ENCODE data around the gene NAALADL1. TPM values are rescaled to one million over a fixed set of nuclear protein-coding genes. Genes with fewer than 3 reads are reported as not detected.
"Not testable (repeated sequence)": the region's sequence is repeated elsewhere in the genome, so short reads cannot be mapped to it uniquely, and the experiment has no call there.

Gene NAALADL1
- total RNA-seq, 4 donors from 2014 or later, result 17.0 to 39.1 (median 23.3) TPM

DNA sequence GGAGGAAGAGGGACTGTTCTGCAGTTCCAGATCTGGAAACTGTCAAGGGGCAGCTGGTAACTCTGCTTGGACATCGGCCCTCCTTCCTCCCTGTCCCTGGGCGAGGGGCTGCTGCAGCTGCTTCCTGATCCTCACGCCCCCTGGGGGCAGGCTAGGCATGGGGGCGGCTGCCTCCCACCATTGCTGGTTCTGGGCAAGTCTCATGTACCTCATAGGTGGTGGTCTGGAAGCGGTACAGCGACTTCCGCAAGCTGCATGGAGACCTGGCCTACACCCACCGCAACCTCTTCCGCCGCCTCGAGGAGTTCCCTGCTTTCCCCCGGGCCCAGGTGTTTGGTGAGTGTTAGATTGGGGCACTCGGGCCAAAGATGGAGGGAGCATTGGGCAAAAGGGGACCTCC lies 26.1 kb downstream of the NAALADL1 start:
- ATAC-seq (ENCODE audit: low FRiP score) (no peak), DNase-seq (ENCODE audit: low spot score) (no peak)
- TF ChIP-seq, protein P1, sequence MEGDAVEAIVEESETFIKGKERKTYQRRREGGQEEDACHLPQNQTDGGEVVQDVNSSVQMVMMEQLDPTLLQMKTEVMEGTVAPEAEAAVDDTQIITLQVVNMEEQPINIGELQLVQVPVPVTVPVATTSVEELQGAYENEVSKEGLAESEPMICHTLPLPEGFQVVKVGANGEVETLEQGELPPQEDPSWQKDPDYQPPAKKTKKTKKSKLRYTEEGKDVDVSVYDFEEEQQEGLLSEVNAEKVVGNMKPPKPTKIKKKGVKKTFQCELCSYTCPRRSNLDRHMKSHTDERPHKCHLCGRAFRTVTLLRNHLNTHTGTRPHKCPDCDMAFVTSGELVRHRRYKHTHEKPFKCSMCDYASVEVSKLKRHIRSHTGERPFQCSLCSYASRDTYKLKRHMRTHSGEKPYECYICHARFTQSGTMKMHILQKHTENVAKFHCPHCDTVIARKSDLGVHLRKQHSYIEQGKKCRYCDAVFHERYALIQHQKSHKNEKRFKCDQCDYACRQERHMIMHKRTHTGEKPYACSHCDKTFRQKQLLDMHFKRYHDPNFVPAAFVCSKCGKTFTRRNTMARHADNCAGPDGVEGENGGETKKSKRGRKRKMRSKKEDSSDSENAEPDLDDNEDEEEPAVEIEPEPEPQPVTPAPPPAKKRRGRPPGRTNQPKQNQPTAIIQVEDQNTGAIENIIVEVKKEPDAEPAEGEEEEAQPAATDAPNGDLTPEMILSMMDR (IDR thresholded peaks at IDR 0.05), result no peak

DNA sequence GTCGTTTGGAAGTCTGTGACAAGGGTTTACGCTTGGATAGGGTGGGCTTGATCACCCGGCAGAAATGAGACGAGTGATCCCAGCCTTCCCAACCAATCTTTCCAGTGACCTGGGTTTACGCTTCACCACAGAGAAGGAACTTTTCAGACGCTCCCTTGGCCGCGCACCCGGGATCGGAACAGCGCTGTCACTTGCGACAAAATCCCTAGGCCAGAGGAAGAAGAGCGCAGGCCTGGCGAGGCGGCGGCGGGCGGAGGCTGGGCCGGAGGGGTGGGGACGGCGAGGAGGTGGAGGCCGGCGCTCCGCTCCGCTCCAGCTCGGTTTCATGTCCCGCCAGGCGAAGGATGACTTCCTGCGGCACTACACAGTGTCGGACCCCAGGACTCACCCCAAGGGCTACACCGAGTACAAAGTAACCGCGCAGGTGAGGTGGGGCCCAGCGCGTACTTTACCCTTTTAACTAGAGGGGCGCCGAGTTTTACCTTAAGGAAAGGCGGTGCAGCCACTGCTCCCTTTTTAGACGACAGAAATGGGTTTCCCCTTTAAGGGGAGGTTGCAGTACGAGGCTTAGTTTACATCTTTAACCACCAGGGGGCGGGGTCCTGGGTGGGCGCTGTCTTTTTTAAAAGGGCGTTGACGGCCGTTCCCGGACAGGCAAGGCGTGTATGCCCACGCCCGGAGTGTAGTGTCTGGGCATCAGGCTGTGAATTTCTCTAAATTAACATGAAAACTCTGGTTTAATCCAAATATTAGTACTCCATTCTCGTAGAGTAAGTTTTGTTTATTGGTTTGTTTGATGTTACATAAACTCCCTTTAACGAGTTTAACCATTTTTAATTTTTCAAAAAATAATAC lies 30.9 kb downstream of the NAALADL1 start, which contains the start of gene SNX15:
Gene SNX15 (plus strand): TSS at position 227 of the 855 bp plus-strand sequence. CDS start 99 bp downstream, at position 326.
- ATAC-seq (ENCODE audit: low FRiP score), result peak; percentile 97
- TF ChIP-seq, protein P1 (IDR thresholded peaks at IDR 0.05), result peak in 1 of 3 donors; percentile 65

DNA sequence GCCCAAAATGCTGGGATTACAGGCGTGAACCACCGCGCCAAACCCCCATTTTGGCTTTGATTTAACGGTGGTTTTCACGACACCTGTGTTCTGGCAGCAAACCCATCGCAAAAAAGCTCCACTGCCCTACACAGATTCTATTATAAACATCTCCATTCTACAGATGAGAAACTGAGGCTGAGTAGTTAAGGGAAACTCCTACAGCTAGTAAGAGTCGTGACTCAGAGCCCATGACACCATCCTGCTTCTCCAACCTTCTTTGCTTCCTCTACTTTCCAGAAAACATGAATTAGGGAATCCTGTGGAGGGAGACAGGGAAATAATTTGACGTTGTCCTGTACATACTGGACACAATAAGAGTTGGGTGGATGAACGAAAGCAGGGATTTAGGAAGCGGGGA lies 31.5 kb downstream of the NAALADL1 start:
- peak; percentile 21 for ATAC-seq (ENCODE audit: low FRiP score)
- TF ChIP-seq, protein P1 (IDR thresholded peaks at IDR 0.05), result no peak
- DNase-seq (ENCODE audit: low spot score), result no peak

More for the DNA sequence above, 30.9 kb downstream of the NAALADL1 start, which contains the start of gene SNX15:
- DNase-seq (ENCODE audit: low spot score), result peak; percentile 86

DNA sequence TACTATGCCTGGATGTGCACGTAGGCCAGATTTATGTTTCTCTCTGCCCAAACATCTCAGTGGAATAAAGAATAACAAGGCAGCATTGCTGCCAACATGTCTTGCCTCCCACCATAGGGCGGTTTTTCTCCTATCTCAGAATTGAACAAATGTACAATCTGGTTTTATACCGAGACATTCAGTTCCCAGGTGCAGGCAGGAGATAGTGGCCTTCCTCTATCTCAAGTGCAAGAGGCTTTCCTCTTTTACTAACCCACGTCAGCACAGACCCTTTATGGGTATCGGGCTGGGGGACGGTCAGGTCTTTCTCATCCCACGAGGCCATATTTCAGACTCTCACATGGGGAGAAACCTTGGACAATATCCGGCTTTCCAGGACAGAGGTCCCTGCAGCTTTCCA lies 34.9 kb downstream of the NAALADL1 start:
- not testable (repeated sequence) for ATAC-seq (ENCODE audit: low FRiP score); DNase-seq (ENCODE audit: low spot score)

DNA sequence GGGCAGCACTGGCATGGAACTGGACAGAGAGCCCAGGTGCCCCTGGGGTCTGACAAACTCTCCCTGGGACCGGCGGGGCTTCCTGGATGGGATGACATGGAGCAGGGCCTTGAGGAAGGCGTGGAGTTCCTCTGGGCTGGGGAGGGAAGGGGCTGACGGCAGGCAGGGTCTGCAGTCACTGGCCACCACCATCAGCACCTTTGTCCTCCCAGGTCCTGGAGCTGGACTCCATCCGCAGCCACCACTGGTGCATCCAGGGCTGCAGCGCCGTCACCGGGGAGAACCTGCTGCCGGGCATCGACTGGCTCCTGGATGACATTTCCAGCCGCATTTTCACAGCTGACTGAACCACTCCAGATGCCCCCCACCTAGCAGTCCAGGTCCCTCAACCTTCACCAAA lies 36.8 kb downstream of the NAALADL1 start:
- ATAC-seq (ENCODE audit: low FRiP score) (no peak), DNase-seq (ENCODE audit: low spot score) (no peak)
- TF ChIP-seq, protein P1 (IDR thresholded peaks at IDR 0.05), result no peak

DNA sequence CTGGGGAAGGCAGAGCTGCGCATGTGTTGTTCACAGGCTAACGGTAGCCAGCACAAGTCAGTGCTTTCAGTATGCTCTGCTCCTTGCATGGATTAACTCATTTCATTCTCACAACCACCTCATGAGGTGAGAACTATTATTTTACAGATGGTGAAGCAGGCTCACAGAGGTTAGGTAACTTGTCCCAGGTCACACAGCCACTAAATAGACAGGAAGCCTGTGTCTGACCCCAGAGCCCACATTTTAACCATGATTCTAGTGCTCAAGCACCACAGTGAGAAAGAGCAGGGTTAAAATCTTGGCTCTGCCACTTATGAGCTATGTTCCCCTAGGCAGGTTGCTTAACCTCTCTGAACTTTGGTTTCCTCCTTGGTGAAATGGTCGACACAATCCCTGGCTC lies 37.4 kb downstream of the NAALADL1 start:
- no peak for ATAC-seq (ENCODE audit: low FRiP score)
- no peak for DNase-seq (ENCODE audit: low spot score)
- TF ChIP-seq, protein P1 (IDR thresholded peaks at IDR 0.05), result no peak

DNA sequence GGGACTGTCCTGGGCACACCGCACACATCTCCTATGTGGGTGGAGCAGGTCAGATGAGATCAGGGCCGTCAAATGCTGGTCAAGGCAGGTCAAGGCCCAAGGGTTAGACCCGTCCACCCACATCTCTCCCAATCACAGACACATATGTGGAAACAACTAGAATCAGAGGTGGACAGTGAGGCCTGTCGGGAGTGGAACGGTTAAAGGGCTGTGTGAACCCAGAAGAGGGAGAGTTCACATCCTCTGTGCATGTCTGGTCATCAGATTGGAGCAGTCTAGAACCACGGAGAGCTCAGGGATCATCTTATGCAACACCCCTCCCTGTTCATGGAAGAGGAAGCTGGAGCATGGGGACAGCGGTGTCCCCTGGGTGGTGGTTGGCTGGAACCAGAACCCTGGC lies 38.5 kb downstream of the NAALADL1 start:
- ATAC-seq (ENCODE audit: low FRiP score), result no peak

More for the DNA sequence above, 38.5 kb downstream of the NAALADL1 start:
- TF ChIP-seq, protein P1 (IDR thresholded peaks at IDR 0.05), result no peak
- no peak for DNase-seq (ENCODE audit: low spot score)
